Natural killer cell (primary cell): ENCODE measurements around the gene POC1A. TPM values are rescaled to one million over a fixed set of nuclear protein-coding genes. Genes with fewer than 3 reads are reported as not detected.

Experiments
- ATAC-seq, 3 donors: fragments of 150-1000 bp in 2 of 3; fragments of 200-7000 bp in 1 of 3; cut with Tn5 transposase; 1 replicate in 1 of 3; 2 replicates in 2 of 3; pipeline ENCODE4 v1.10.0; 2021; ENCODE audit warnings: mild to moderate bottlenecking in 2 of 3, moderate library complexity in 2 of 3
- DNase-seq, 2 donors: peaks; one replicate each; pipeline versions ENCODE4 v3.0.0 to v3.0.0-alpha.2; 2013 to 2021; ENCODE audit warnings: mixed read lengths in 1 of 2
- H3K27ac ChIP-seq: one replicate; pipeline ENCODE4 v1.5.1; 2013; ENCODE audit warnings: mild to moderate bottlenecking, low read length
- H3K27me3 ChIP-seq: one replicate; pipeline ENCODE4 v1.6.1; 2013; ENCODE audit warnings: low read length; ENCODE audit not compliant: control insufficient read depth, insufficient read depth
- H3K36me3 ChIP-seq: one replicate; pipeline ENCODE4 v1.6.1; 2013; ENCODE audit warnings: low read length; ENCODE audit not compliant: control insufficient read depth, insufficient read depth
- H3K4me1 ChIP-seq: one replicate; pipeline ENCODE4 v1.6.1; 2013; ENCODE audit warnings: low read length; ENCODE audit not compliant: control insufficient read depth, insufficient read depth
- H3K4me3 ChIP-seq: one replicate; pipeline ENCODE4 v1.5.1; 2013; ENCODE audit warnings: low read length
- H3K9me3 ChIP-seq: one replicate; pipeline ENCODE4 v1.6.1; 2013; ENCODE audit warnings: low read length; ENCODE audit not compliant: control insufficient read depth, insufficient read depth
- H3K27ac Mint-ChIP-seq, 2 donors: one replicate each; pipeline ENCODE4 v1.8.0; 2022; ENCODE audit warnings: mild to moderate bottlenecking in 2 of 2, mixed read lengths in 2 of 2, moderate library complexity in 1 of 2
- H3K27me3 Mint-ChIP-seq, 2 donors: one replicate each; pipeline ENCODE4 v1.8.0; 2022; ENCODE audit warnings: low read depth in 2 of 2, mixed read lengths in 2 of 2
- H3K36me3 Mint-ChIP-seq: one replicate; pipeline ENCODE4 v1.8.0; 2022; ENCODE audit warnings: mixed read lengths
- H3K4me1 Mint-ChIP-seq, 2 donors: one replicate each; pipeline ENCODE4 v1.8.0; 2022; ENCODE audit warnings: mixed read lengths in 2 of 2
- H3K4me3 Mint-ChIP-seq: one replicate; pipeline ENCODE4 v1.8.0; 2022; ENCODE audit warnings: mild to moderate bottlenecking, moderate library complexity, mixed read lengths
- H3K9me3 Mint-ChIP-seq, 2 donors: one replicate each; pipeline ENCODE4 v1.8.0; 2022; ENCODE audit warnings: mixed read lengths in 2 of 2
- CTCF ChIP-seq: fragments of 200-600 bp; IDR thresholded peaks from one replicate; pipeline ENCODE4 v1.8.0; 2022; ENCODE audit warnings: antibody characterized with exemption
- WGBS: methylation state at CpG from one replicate; pipeline ENCODE4 v1.1.7; 2013; ENCODE audit warnings: missing lambda C conversion rate; ENCODE audit not compliant: insufficient coverage; 5-methylcytosine and 5-hydroxymethylcytosine counted together
- intact Hi-C: fragments of 100-400 bp; cut with micrococcal nuclease; formaldehyde crosslinking; loops from one replicate; pipeline ENCODE4 v1.14.2; 2022
- total RNA-seq, 4 donors: library from RNA; stranded (reverse); fragments of 120-200 nt in 1 of 4; gene quantifications; one replicate each; pipeline versions ENCODE4 v1.2.3 to v1.2.4, GENCODE V29; 2013 to 2022

POC1A gene
- total RNA-seq, 3 donors from 2014 or later (not counting 1 experiment from before 2014, with no cell fraction given) = 1.3 to 2.6 (median 2.4) TPM

DNA sequence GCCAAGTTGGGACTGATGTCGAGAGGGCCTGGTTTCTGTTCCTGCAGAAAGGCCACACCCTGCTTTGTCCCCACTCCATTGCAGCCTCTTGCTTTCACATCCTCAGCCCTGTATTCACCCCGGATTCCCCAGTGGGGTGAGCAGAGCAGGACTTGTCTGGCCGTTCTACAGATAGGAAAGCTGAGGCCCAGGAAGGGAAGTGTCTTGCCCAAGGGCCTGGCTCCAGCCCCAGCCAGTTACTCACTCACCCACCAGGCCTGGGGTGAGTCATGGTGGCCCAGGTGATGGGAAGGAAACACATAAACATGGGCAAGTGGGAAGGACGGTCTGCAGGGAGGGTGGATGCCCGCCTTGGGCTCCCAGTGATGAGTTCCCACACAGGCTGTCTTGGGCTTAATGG lies 91.7 kb downstream of the POC1A start:
- no peak overlapping the region for H3K4me3 ChIP-seq
- intact Hi-C loops = no loop called here
- H3K4me1 Mint-ChIP-seq = no peaks in the 10 kb centered on the region
- no peaks in the 10 kb centered on the region for H3K27me3 ChIP-seq
- no peak overlapping the region for H3K27ac ChIP-seq
- no peaks in the 10 kb centered on the region for H3K36me3 Mint-ChIP-seq
- no peak overlapping the region for H3K27ac Mint-ChIP-seq
- no peak for TF ChIP-seq CTCF
- WGBS = 65% methylated on average over 5 of the region's 5 CpGs
- ATAC-seq = peak in 2 of 3 donors; percentile 18 to 31
- H3K9me3 ChIP-seq = no peaks in the 10 kb centered on the region
- no peaks in the 10 kb centered on the region for H3K36me3 ChIP-seq
- H3K27me3 Mint-ChIP-seq = peaks cover 0 to 2% of the 10 kb centered on the region in 2 donors
- H3K4me3 Mint-ChIP-seq = no peak overlapping the region
- no peaks in the 10 kb centered on the region for H3K9me3 Mint-ChIP-seq
- H3K4me1 ChIP-seq = peaks cover 25% of the 10 kb centered on the region
- DNase-seq = no peak

- no peaks in the 10 kb centered on the region for H3K36me3 Mint-ChIP-seq
- intact Hi-C loops = no loop called here
- Histone ChIP-seq H3K36me3 (no peaks in the 10 kb centered on the region), H3K9me3 (no peaks in the 10 kb centered on the region), H3K4me1 (peaks cover 32% of the 10 kb centered on the region), H3K4me3 (no peak overlapping the region), H3K27ac (no peak overlapping the region), H3K27me3 (no peaks in the 10 kb centered on the region)
- no peak overlapping the region for H3K4me3 Mint-ChIP-seq
- ATAC-seq (no peak), DNase-seq (no peak)
- peaks cover 0 to 2% of the 10 kb centered on the region in 2 donors for H3K27me3 Mint-ChIP-seq
- peaks cover 5 to 7% of the 10 kb centered on the region in 2 donors for H3K4me1 Mint-ChIP-seq
- TF ChIP-seq CTCF = no peak
- WGBS = 92% methylated on average over 3 of the region's 4 CpGs
- no peak overlapping the region for H3K27ac Mint-ChIP-seq
- no peaks in the 10 kb centered on the region for H3K9me3 Mint-ChIP-seq
Measured at GRCh38 chr3:52061121-52061910, 92.9 kb downstream of the POC1A start.

DNA sequence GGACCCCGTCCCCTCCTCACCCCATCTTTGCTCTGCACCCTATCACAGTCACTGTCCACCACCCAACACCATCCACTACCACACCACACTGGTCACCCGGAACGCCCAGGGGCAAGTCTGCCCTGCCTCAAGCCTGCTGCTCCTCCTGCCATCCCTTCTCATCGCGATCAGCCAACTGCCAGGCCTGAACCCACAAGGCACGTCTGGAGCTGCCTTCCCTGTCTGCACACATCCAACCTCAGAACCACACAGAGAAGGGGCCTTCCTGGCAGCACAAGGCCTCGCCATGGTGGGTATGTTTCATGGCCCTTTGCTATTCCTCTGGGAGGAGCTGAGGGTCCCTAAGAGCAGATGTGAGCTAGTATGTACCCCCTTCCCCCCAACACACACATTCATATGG lies 94.4 kb downstream of the POC1A start:
- Mint-ChIP-seq H3K27ac (no peak overlapping the region), H3K36me3 (no peaks in the 10 kb centered on the region), H3K4me1 (peaks cover 14 to 17% of the 10 kb centered on the region in 2 donors), H3K4me3 (no peak overlapping the region), H3K27me3 (peaks cover 0 to 2% of the 10 kb centered on the region in 2 donors), H3K9me3 (no peaks in the 10 kb centered on the region)
- Histone ChIP-seq H3K4me3 (no peak overlapping the region), H3K27me3 (no peaks in the 10 kb centered on the region), H3K27ac (no peak overlapping the region), H3K9me3 (no peaks in the 10 kb centered on the region), H3K4me1 (peaks cover 38% of the 10 kb centered on the region), H3K36me3 (no peaks in the 10 kb centered on the region)
- ATAC-seq (no peak), DNase-seq (no peak)
- TF ChIP-seq CTCF = no peak
- intact Hi-C loops = no loop called here
- 88% methylated on average over 7 of the region's 7 CpGs for whole genome bisulfite sequencing
